Effector memory CD8-positive, alpha-beta T cell (primary cell): ENCODE measurements around the gene IREB2.
"Not testable (repeated sequence)": the region's sequence is repeated elsewhere in the genome, so short reads cannot be mapped to it uniquely, and the experiment has no call there.

Source experiments
- ATAC-seq: fragments of 150-1000 bp; cut with Tn5 transposase; replicated peaks from 2 replicates; pipeline ENCODE4 v1.10.0; 2021; ENCODE audit warnings: mild to moderate bottlenecking, moderate library complexity
- DNase-seq, 3 experiments: peaks; one replicate each; pipeline ENCODE4 v3.0.0; 2021
- H3K27ac Mint-ChIP-seq, 2 donors: one replicate each; pipeline ENCODE4 v1.8.0; 2022; ENCODE audit warnings: mild to moderate bottlenecking in 2 of 2, mixed read lengths in 2 of 2, moderate library complexity in 2 of 2
- H3K27me3 Mint-ChIP-seq, 2 donors: one replicate each; pipeline ENCODE4 v1.8.0; 2022; ENCODE audit warnings: mixed read lengths in 2 of 2
- H3K36me3 Mint-ChIP-seq: one replicate; pipeline ENCODE4 v1.8.0; 2022; ENCODE audit warnings: mild to moderate bottlenecking, moderate library complexity, mixed read lengths; ENCODE audit not compliant: insufficient read depth
- H3K4me1 Mint-ChIP-seq, 2 donors: one replicate each; pipeline ENCODE4 v1.8.0; 2022; ENCODE audit warnings: low read depth in 2 of 2, mixed read lengths in 2 of 2
- H3K4me3 Mint-ChIP-seq, 2 donors: one replicate each; pipeline ENCODE4 v1.8.0; 2022; ENCODE audit warnings: mild to moderate bottlenecking in 2 of 2, mixed read lengths in 2 of 2, moderate library complexity in 2 of 2
- H3K9me3 Mint-ChIP-seq, 2 donors: one replicate each; pipeline ENCODE4 v1.8.0; 2022; ENCODE audit warnings: mixed read lengths in 2 of 2

The IREB2 gene

GRCh38 chr15:78397382-78397781 is 40.6 kb upstream of the IREB2 start:
- no peaks in the 10 kb centered on the region for H3K4me1 Mint-ChIP-seq
- ATAC-seq = no peak
- no peak overlapping the region for H3K27ac Mint-ChIP-seq
- H3K9me3 Mint-ChIP-seq = no peaks in the 10 kb centered on the region
- DNase-seq = no peak
- peaks cover 10 to 28% of the 10 kb centered on the region in 2 donors for H3K27me3 Mint-ChIP-seq
- H3K36me3 Mint-ChIP-seq = peaks cover 3% of the 10 kb centered on the region
- no peak overlapping the region for H3K4me3 Mint-ChIP-seq

- peaks cover 11 to 24% of the 10 kb centered on the region in 2 donors for H3K27me3 Mint-ChIP-seq
- H3K36me3 Mint-ChIP-seq = peaks cover 3% of the 10 kb centered on the region
- no peak overlapping the region for H3K4me3 Mint-ChIP-seq
- H3K4me1 Mint-ChIP-seq = no peaks in the 10 kb centered on the region
- DNase-seq (no peak), ATAC-seq (no peak)
- no peak overlapping the region for H3K27ac Mint-ChIP-seq
- no peaks in the 10 kb centered on the region for H3K9me3 Mint-ChIP-seq
Measured at GRCh38 chr15:78398076-78398825, 39.8 kb upstream of the IREB2 start.

GRCh38 chr15:78399091-78399490 is 38.9 kb upstream of the IREB2 start:
- ATAC-seq = no peak

GRCh38 chr15:78402061-78402610 is 35.9 kb upstream of the IREB2 start:
- ATAC-seq (no peak), DNase-seq (no peak)
- H3K4me1 Mint-ChIP-seq = no peaks in the 10 kb centered on the region
- no peak overlapping the region for H3K27ac Mint-ChIP-seq
- H3K9me3 Mint-ChIP-seq = no peaks in the 10 kb centered on the region
- H3K4me3 Mint-ChIP-seq = no peak overlapping the region
- H3K27me3 Mint-ChIP-seq = peaks cover 11 to 18% of the 10 kb centered on the region in 2 donors
- peaks cover 3% of the 10 kb centered on the region for H3K36me3 Mint-ChIP-seq

More at GRCh38 chr15:78399091-78399490, 38.9 kb upstream of the IREB2 start:
- H3K4me1 Mint-ChIP-seq = no peaks in the 10 kb centered on the region
- no peaks in the 10 kb centered on the region for H3K9me3 Mint-ChIP-seq
- peaks cover 3% of the 10 kb centered on the region for H3K36me3 Mint-ChIP-seq
- peaks cover 11 to 21% of the 10 kb centered on the region in 2 donors for H3K27me3 Mint-ChIP-seq
- H3K27ac Mint-ChIP-seq = no peak overlapping the region
- H3K4me3 Mint-ChIP-seq = no peak overlapping the region
- no peak for DNase-seq

- H3K36me3 Mint-ChIP-seq = peaks cover 3% of the 10 kb centered on the region
- H3K4me1 Mint-ChIP-seq = no peaks in the 10 kb centered on the region
- ATAC-seq (no peak), DNase-seq (no peak)
- H3K27ac Mint-ChIP-seq = peak overlapping the region in 1 of 2 donors; percentile 5
- no peaks in the 10 kb centered on the region for H3K9me3 Mint-ChIP-seq
- H3K27me3 Mint-ChIP-seq = peaks cover 17 to 33% of the 10 kb centered on the region in 2 donors
- no peak overlapping the region for H3K4me3 Mint-ChIP-seq
Measured at GRCh38 chr15:78404125-78404524, 33.9 kb upstream of the IREB2 start.

GRCh38 chr15:78404796-78405195 is 33.2 kb upstream of the IREB2 start:
- H3K4me1 Mint-ChIP-seq, H3K4me3 Mint-ChIP-seq, DNase-seq, H3K36me3 Mint-ChIP-seq, H3K27ac Mint-ChIP-seq, H3K9me3 Mint-ChIP-seq, ATAC-seq: not testable (repeated sequence)
- peaks cover 17 to 34% of the 10 kb centered on the region in 2 donors for H3K27me3 Mint-ChIP-seq

GRCh38 chr15:78405336-78405924 is 32.6 kb upstream of the IREB2 start:
- Mint-ChIP-seq H3K9me3 (no peaks in the 10 kb centered on the region), H3K4me3 (no peak overlapping the region), H3K4me1 (no peaks in the 10 kb centered on the region), H3K27me3 (peaks cover 17 to 39% of the 10 kb centered on the region in 2 donors), H3K36me3 (no peaks in the 10 kb centered on the region), H3K27ac (no peak overlapping the region)
- ATAC-seq = no peak
- DNase-seq = no peak

- Mint-ChIP-seq H3K4me1 (no peaks in the 10 kb centered on the region), H3K4me3 (no peak overlapping the region), H3K27me3 (peaks cover 17 to 44% of the 10 kb centered on the region in 2 donors), H3K27ac (no peak overlapping the region), H3K9me3 (no peaks in the 10 kb centered on the region), H3K36me3 (no peaks in the 10 kb centered on the region)
- ATAC-seq = no peak
- DNase-seq = no peak
Measured at GRCh38 chr15:78406016-78406585, 31.9 kb upstream of the IREB2 start.

GRCh38 chr15:78407608-78408354 is 30.2 kb upstream of the IREB2 start:
- DNase-seq = no peak
- peaks cover 12 to 41% of the 10 kb centered on the region in 2 donors for H3K27me3 Mint-ChIP-seq
- H3K9me3 Mint-ChIP-seq = no peaks in the 10 kb centered on the region
- no peak for ATAC-seq
- H3K4me3 Mint-ChIP-seq = no peak overlapping the region
- no peak overlapping the region for H3K27ac Mint-ChIP-seq
- H3K4me1 Mint-ChIP-seq = no peaks in the 10 kb centered on the region
- no peaks in the 10 kb centered on the region for H3K36me3 Mint-ChIP-seq

GRCh38 chr15:78408355-78408640 is 29.7 kb upstream of the IREB2 start:
- DNase-seq = no peak
- H3K27me3 Mint-ChIP-seq = peaks cover 12 to 41% of the 10 kb centered on the region in 2 donors
- H3K4me1 Mint-ChIP-seq = no peaks in the 10 kb centered on the region
- no peaks in the 10 kb centered on the region for H3K36me3 Mint-ChIP-seq
- no peak for ATAC-seq
- no peak overlapping the region for H3K4me3 Mint-ChIP-seq
- no peak overlapping the region for H3K27ac Mint-ChIP-seq
- H3K9me3 Mint-ChIP-seq = no peaks in the 10 kb centered on the region

GRCh38 chr15:78408961-78409360 is 29.1 kb upstream of the IREB2 start:
- Mint-ChIP-seq H3K27ac (no peak overlapping the region), H3K4me3 (no peak overlapping the region), H3K9me3 (no peaks in the 10 kb centered on the region), H3K4me1 (no peaks in the 10 kb centered on the region), H3K27me3 (peaks cover 12 to 39% of the 10 kb centered on the region in 2 donors), H3K36me3 (no peaks in the 10 kb centered on the region)
- ATAC-seq (no peak), DNase-seq (no peak)

- no peaks in the 10 kb centered on the region for H3K9me3 Mint-ChIP-seq
- no peak overlapping the region for H3K27ac Mint-ChIP-seq
- H3K4me1 Mint-ChIP-seq = no peaks in the 10 kb centered on the region
- H3K36me3 Mint-ChIP-seq = no peaks in the 10 kb centered on the region
- no peak for ATAC-seq
- no peak for DNase-seq
- H3K27me3 Mint-ChIP-seq = peaks cover 12 to 52% of the 10 kb centered on the region in 2 donors
- H3K4me3 Mint-ChIP-seq = no peak overlapping the region
Measured at GRCh38 chr15:78411061-78411460, 27.0 kb upstream of the IREB2 start.

GRCh38 chr15:78414621-78415250 is 23.3 kb upstream of the IREB2 start:
- no peak for ATAC-seq
- Mint-ChIP-seq H3K4me1 (no peaks in the 10 kb centered on the region), H3K27me3 (peaks cover 6 to 52% of the 10 kb centered on the region in 2 donors), H3K4me3 (no peak overlapping the region), H3K36me3 (no peaks in the 10 kb centered on the region), H3K9me3 (no peaks in the 10 kb centered on the region), H3K27ac (no peak overlapping the region)
- no peak for DNase-seq
